HG02840 (cell line): ENCODE results near the gene CTNNAL1.
A peak's percentile ranks its signal among the peaks of the same experiment; 100 is the strongest.

Source experiments
- ATAC-seq: cut with Tn5 transposase; IDR thresholded peaks from one replicate; pipeline ENCODE4 v1.9.1; 2021; ENCODE audit warnings: mild to moderate bottlenecking, moderate library complexity, moderate number of reproducible peaks; ENCODE audit not compliant: unreplicated experiment, low FRiP score

Gene CTNNAL1

GRCh38 chr9:109028457-109028856 is 15.2 kb upstream of the CTNNAL1 start:
- no peak for ATAC-seq

DNA sequence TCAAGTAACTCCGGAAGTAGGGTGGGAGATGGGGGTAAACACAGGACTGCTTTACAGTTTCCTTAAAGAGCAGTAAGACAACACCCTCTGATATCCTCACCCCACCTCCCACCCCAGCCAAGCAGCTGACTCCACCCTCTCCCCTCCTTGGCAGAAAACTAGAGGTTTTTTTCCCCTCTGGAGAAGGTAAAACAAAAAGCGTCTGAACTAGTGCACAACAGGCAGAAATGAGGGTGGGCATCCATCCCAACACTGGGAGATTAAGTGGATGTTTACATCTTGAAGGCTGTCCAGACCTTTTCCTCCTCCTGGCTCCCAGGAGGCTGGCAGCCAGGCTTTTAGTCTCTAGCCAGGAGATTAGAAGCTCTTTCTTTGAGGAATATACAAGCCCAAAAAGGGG is 13.9 kb upstream of the CTNNAL1 start:
- no peak for ATAC-seq

DNA sequence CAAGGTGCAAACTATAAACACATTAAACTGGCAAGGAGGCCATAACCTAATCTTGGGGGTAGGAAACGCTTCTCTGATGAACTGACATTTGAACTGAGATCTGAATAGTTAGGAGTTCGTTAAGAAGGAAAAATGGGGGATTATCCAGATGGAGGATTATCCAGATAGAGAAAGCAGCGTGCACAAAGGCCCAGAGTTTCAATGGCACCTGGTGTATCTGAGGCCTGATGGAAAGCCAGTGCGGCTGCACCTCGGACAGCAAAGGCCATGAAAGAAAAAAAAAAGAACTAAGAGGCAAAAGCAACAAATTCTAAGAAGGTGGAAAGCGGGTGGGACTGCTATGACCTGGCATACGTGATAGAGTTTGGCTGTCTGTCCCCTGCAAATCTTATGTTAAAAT is 13.0 kb upstream of the CTNNAL1 start:
- ATAC-seq: no peak

DNA sequence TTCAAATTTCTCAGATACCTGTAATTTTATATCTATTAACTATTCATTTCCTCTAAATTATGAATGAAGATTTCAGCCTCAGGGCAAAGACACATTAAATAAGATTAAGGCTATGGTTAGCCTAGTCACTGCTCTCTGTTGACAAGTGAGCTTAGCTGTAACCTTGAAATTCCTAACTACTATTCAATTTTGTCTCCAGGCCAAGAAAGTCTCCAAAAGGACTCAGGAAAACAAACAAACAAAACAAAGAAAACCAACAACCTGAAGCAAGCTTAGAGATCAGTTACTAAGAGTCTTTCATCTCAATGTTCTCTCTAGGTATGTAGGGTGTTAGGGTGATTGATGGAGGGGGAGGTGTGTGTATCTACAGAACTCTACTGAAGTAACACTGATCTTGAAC is 9.6 kb upstream of the CTNNAL1 start:
- no peak for ATAC-seq

DNA sequence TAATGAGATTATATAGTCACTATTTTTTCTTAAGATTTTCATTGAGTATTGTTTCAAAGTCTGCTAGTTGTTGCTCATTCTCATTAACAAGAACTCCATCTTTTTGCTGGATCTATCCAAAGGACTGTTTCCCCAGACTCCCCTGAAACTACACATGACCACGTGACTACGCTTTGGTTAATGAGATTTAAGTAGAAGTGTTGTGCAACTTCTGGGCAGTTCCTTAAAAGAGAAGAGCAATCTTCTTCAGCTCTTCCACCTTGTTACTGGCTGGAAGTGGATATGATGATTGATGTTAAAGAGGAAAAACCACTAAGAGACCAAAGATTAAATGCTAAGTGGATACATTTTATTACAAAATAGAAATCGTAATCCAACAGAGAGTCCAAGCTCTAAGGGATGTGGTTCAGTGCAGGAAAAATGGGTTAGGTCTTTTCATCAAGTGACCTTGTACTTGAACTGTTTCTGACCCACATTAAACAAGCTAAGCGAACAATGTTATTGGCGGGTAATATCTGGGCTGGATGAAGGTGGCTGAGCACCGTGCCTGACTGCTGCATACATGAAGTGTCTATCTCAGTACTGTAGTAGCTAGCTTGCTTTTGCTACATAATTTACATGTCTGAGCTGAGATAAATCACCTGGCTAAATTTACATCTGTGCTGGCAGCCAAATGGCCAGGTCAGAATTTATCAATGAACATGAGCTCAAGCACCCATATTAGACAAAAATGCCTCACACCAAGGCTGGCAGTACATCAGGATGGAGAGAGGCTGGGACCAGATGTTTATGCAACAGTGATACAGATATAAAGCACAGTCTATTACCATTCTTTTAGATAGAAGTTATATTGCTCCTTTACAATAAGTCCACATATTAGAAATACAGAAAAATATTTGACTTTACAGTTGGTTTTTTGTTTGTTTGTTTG is 7.5 kb upstream of the CTNNAL1 start:
- ATAC-seq: no peak

DNA sequence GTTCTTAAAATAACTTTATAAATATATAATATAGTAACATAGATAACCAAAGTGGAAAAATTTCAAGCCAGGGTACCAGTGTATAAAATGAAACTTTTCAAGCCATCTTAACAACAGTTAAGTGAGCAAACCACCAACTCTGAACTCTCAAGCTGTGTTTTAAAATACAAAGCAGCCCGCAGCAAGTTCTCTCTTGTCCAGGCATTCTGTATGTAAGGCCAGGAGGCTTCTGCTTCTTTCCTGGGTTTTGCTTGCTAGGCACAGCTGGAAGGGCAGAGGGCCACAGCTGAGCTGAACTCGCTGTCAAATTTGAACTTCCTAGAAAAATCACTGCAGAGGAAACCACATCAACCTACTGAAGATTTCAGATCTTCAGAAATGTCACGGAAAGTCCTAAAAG is 6.8 kb upstream of the CTNNAL1 start:
- no peak for ATAC-seq

- no peak for ATAC-seq
These were observed 6.1 kb upstream of the CTNNAL1 start for GRCh38 chr9:109019420-109019819.

GRCh38 chr9:109017493-109017892 is 4.2 kb upstream of the CTNNAL1 start:
- peak; percentile 33 for ATAC-seq

- no peak for ATAC-seq
These were observed 3.8 kb upstream of the CTNNAL1 start for GRCh38 chr9:109017061-109017460.

- no peak for ATAC-seq
These were observed 2.8 kb upstream of the CTNNAL1 start for GRCh38 chr9:109016132-109016531.

DNA sequence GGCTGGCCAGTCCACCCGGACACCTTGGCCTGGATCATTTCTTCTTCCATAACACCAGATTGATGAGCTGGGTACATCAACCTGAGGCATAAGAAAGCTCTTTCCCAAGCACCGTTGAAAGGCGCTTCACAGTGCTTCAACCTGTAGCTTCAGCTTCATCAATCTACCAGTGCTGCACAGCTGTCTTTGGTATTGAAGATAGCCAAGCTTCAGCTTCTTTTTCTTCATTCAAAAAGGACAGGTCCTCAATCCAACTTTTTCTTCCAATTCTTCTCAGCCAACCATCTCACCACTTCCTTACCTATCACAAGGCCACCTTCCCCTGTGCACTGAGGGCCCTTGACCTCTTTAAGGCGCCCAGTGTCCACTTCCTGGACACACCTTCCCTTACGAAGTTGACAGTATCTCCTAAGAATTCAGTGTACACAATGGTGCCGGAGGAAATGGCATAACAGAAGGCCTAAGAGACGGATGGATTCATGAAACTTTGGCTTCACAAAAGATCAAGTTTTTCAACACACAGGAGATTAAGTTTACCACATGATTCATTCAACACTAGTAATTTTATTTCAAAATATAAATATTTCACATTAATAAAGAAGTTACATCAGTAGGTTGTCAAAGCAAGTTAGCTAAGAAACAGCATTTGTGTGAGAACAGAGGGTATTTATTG is 1.4 kb upstream of the CTNNAL1 start:
- ATAC-seq: no peak

- ATAC-seq: no peak
These were observed 644 bp upstream of the CTNNAL1 start for GRCh38 chr9:109013679-109014607.

DNA sequence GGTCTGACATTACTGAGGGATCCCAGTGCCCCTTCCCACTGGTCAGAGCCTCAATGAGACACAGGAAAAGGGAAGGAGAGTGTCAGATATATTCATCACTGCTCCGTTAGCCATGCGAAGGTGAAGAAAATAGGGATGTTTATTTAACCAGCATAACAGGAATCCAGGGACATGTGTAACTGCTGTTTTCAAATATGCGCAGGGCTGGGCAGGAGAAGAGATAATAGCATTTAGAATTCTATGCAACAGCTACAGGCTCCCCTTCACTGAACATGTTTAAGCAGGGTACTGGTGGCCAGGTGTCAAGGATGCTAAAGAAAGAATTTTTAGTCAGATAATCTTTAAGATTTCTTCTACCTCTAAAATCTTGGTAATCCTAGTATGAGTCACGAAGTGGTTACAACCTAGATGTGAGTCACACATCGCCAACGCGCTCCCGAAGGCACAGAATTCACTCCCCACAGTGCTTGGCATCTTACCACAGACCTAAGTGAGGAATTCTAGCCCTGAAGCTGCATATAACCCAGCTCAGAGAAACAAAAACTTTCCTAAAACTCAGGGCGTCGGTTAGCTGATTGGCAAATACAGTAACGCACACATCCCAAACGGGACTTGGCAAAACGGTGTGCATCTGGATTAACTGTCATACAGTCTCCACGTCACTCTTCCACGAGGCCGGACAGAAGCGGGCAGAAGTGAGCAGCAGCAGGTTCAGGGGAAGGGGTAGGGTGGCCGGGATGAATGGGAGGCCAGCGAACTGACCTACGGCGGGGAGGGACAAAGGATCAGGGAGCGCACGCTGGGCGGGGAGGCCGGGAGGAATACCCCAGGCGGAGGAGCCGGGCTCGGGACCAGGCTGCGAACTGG is 1.1 kb downstream of the CTNNAL1 start:
- peak; percentile 3 for ATAC-seq

- ATAC-seq: no peak
These were observed 2.0 kb downstream of the CTNNAL1 start for GRCh38 chr9:109011231-109011671.

DNA sequence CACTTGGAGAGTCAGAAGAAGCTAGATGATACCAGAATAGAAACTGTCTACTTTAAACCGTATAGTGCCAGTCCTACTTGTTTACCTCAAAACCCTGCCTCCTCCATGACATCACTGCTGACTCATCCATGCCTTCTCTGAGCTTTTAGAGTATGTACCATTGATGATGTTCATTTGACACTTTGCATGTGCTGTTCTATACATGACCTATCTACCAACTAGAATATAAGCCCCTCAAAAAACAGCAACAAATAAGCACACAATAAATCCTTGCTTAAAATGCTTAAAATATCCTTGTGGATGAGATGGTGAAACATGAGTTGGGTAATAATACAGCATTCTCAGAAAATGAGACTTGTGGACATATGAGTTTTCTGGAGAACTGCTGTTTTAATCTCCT is 2.6 kb downstream of the CTNNAL1 start:
- no peak for ATAC-seq

GRCh38 chr9:109005678-109006077 is 7.6 kb downstream of the CTNNAL1 start:
- ATAC-seq: no peak

DNA sequence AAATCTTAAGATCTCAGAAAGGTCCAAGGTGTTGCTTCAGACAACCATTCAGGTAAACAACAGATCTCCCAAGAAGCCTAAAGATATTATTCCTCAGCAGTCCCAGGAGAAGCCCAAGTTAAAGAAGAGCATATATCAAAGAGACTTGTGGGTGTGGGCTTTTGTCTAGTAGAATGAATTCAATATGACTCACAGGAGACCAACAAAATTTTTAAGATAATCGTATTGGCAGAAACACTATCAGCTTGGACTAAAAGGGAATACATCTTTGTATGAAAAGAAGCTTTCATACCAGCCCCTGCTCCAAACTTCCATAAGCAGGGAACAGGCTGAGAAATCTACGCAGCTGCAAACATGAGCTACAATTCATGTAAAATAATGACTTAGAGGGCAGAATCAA is 10.2 kb downstream of the CTNNAL1 start:
- ATAC-seq: no peak

DNA sequence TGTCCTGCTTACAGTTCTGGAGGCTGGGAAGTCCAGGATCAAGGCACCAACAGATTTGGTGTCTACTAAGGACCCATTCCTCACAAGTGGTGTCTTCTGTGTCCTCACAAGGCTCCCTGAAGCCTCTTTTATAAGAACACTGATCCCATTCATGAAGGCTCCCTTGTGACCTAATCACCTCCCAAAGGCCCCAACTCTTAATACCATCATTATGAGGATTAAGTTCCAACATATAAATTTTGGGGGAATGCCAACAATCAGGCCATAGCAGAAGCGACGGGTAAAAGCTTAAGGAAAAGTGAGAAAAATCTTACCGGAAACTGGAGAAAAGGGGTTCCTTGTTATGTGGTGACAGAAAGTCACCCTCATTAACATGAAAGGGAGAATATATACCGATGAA is 11.2 kb downstream of the CTNNAL1 start:
- no peak for ATAC-seq

DNA sequence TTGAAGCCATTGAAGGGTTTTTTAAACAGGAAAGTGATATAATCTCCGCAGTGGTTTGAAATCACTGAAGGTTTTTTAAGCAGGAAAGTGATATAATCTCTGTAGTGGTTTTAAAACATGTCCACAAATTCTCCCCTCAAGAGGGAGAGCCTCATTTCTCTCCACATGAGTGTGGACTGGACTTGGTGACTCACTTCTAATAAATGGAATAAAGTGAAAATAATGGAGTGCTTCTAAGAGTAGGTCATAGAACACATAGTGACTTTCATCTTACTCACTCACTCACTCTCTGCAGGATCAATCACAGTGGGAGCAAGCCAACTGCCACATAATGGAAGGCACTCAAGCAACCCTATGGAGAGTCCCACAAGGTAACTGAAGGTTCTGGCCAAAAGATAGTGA is 12.0 kb downstream of the CTNNAL1 start:
- no peak for ATAC-seq

DNA sequence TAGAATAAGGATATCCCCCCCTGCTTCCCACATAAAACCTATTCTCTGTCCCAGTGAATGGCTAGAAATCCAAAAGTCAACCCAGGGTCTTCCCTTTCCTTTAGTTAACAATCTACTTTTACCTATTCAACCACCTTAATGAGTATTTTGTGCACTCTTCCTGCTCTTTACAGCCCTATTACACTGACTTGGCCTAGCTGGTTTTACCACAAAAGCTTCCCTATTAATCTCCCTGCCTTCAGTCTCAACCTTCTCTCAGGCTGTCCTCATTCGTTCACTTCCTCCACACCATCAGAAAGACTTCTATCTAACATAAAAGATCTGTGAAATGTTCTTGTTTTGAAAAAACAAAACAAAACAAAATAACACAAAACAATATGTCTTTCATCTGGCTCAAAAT is 16.2 kb downstream of the CTNNAL1 start:
- no peak for ATAC-seq
